ENCODE results near the gene MXD1.

Gene MXD1

DNA sequence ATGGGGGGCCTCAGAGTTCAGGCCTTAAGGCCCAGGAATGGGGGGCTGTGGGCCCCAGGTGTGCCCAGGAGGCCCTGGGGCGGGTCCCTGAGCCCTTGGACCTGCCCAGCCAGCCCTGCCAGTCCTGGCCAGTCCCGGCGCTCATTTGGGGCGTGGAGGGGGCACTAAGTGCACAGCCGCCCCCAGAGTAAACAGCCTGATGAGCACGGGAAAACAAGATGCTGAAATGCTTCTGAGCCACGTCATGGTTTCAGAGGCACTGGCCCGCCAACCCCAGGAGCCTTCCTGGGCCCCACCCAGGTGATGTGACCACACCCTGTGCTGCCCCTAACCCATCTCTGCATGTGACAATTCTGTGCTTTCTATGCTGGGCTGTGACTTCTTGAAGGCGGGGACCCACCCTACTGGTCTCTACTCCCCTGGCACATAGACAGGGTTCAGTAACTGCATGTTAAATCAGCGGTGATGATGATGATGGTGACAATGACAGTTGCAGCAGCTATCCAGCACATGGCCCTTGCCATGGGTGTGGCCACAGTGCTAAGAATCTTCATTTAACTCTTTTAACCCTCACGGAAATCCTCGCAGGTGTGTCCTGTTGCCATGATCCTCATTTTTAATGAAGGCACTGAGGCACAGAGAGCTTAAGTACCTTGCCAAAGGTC, 74.7 kb downstream of the MXD1 start:
- H3K4me3 ChIP-seq (ENCODE audit: low read depth, low read length): no peak overlapping the region
- TF ChIP-seq, protein P1, sequence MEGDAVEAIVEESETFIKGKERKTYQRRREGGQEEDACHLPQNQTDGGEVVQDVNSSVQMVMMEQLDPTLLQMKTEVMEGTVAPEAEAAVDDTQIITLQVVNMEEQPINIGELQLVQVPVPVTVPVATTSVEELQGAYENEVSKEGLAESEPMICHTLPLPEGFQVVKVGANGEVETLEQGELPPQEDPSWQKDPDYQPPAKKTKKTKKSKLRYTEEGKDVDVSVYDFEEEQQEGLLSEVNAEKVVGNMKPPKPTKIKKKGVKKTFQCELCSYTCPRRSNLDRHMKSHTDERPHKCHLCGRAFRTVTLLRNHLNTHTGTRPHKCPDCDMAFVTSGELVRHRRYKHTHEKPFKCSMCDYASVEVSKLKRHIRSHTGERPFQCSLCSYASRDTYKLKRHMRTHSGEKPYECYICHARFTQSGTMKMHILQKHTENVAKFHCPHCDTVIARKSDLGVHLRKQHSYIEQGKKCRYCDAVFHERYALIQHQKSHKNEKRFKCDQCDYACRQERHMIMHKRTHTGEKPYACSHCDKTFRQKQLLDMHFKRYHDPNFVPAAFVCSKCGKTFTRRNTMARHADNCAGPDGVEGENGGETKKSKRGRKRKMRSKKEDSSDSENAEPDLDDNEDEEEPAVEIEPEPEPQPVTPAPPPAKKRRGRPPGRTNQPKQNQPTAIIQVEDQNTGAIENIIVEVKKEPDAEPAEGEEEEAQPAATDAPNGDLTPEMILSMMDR (IDR thresholded peaks at IDR 0.05; ENCODE audit: low read depth, low read length): no peak

Data from WI38 (cell line).